HG02610 (cell line): Measurements from ENCODE around the gene ITGA5.

Experiments
- ATAC-seq: cut with Tn5 transposase; IDR thresholded peaks from one replicate; pipeline ENCODE4 v1.9.1; 2021; ENCODE audit warnings: mild to moderate bottlenecking, moderate library complexity; ENCODE audit not compliant: unreplicated experiment

ITGA5 gene

GRCh38 chr12:54431911-54432814 is 13.1 kb upstream of the ITGA5 start:
- ATAC-seq: no peak

GRCh38 chr12:54430471-54431069 is 11.5 kb upstream of the ITGA5 start:
- no peak for ATAC-seq

- ATAC-seq: no peak
These were observed 10.0 kb upstream of the ITGA5 start for GRCh38 chr12:54429014-54429471.

GRCh38 chr12:54428050-54429013 is 9.3 kb upstream of the ITGA5 start:
- no peak for ATAC-seq

- no peak for ATAC-seq
These were observed 8.0 kb upstream of the ITGA5 start for GRCh38 chr12:54427106-54427505.

GRCh38 chr12:54426690-54427089 is 7.6 kb upstream of the ITGA5 start:
- no peak for ATAC-seq

GRCh38 chr12:54425702-54426101 is 6.6 kb upstream of the ITGA5 start:
- ATAC-seq: no peak

- ATAC-seq: no peak
These were observed 5.2 kb upstream of the ITGA5 start for GRCh38 chr12:54424224-54424623.

- ATAC-seq: no peak
These were observed 4.7 kb upstream of the ITGA5 start for GRCh38 chr12:54423816-54424150.

GRCh38 chr12:54421879-54422250 is 2.8 kb upstream of the ITGA5 start:
- no peak for ATAC-seq

GRCh38 chr12:54421175-54421878 is 2.3 kb upstream of the ITGA5 start:
- no peak for ATAC-seq

GRCh38 chr12:54420766-54421144 is 1.7 kb upstream of the ITGA5 start:
- ATAC-seq: no peak

- ATAC-seq: no peak
These were observed 502 bp downstream of the ITGA5 start for GRCh38 chr12:54418441-54419087.

GRCh38 chr12:54417712-54418440 is 1.2 kb downstream of the ITGA5 start:
- ATAC-seq: no peak

- ATAC-seq: no peak
These were observed 2.1 kb downstream of the ITGA5 start for GRCh38 chr12:54416687-54417603.

GRCh38 chr12:54415221-54415929 is 3.7 kb downstream of the ITGA5 start:
- ATAC-seq: no peak

- ATAC-seq: no peak
These were observed 5.5 kb downstream of the ITGA5 start for GRCh38 chr12:54413284-54414190.
